DOHH2 (cell line): ENCODE data around the gene IL10.

Source experiments
- H3F3A ChIP-seq: fragments of 200-600 bp; sonication (generic), shearing (Covaris generic); 2 replicates; pipeline ENCODE4 v1.6.0; 2016; ENCODE audit warnings: antibody characterized with exemption, mild to moderate bottlenecking; ENCODE audit not compliant: control insufficient read depth, insufficient read depth
- H3K27ac ChIP-seq: fragments of 200-600 bp; sonication (generic); 2 replicates; pipeline ENCODE4 v1.5.1; 2014; ENCODE audit warnings: low read depth, mild to moderate bottlenecking, low read length, moderate library complexity
- H3K27me3 ChIP-seq: fragments of 200-600 bp; sonication (generic); 2 replicates; pipeline ENCODE4 v1.6.1; 2014; ENCODE audit warnings: mild to moderate bottlenecking, low read length, mixed read lengths; ENCODE audit not compliant: control insufficient read depth
- H3K36me3 ChIP-seq: fragments of 200-600 bp; sonication (generic); 2 replicates; pipeline ENCODE4 v1.6.1; 2014; ENCODE audit warnings: mild to moderate bottlenecking, low read length, moderate library complexity, mixed read lengths; ENCODE audit not compliant: control insufficient read depth
- H3K4me1 ChIP-seq: fragments of 200-600 bp; sonication (generic); 2 replicates; pipeline ENCODE4 v1.6.1; 2014; ENCODE audit warnings: mild to moderate bottlenecking, low read length, mixed read lengths; ENCODE audit not compliant: control insufficient read depth
- H3K4me2 ChIP-seq: fragments of 200-600 bp; sonication (generic); 2 replicates; pipeline ENCODE4 v1.6.0; 2014; ENCODE audit warnings: mild to moderate bottlenecking, low read length, moderate library complexity
- H3K4me3 ChIP-seq: fragments of 200-600 bp; sonication (generic); 2 replicates; pipeline ENCODE4 v1.5.1; 2014; ENCODE audit warnings: mild to moderate bottlenecking, low read length, mixed read lengths
- H3K79me2 ChIP-seq: fragments of 200-600 bp; sonication (generic); 2 replicates; pipeline ENCODE4 v1.6.1; 2014; ENCODE audit warnings: mild to moderate bottlenecking, low read length, mixed read lengths; ENCODE audit not compliant: control insufficient read depth
- H3K9me2 ChIP-seq: fragments of 200-600 bp; sonication (generic); replicated peaks from 2 replicates; pipeline ENCODE4 v1.6.1; 2014; ENCODE audit warnings: mild to moderate bottlenecking, low read length, mixed read lengths; ENCODE audit not compliant: control insufficient read depth
- H3K9me3 ChIP-seq: fragments of 200-600 bp; sonication (generic); 2 replicates; pipeline ENCODE4 v1.6.1; 2014; ENCODE audit warnings: antibody characterized with exemption, low read length, mixed read lengths; ENCODE audit not compliant: control insufficient read depth, insufficient read depth
- H4K20me1 ChIP-seq: fragments of 200-600 bp; sonication (generic); 2 replicates; pipeline ENCODE4 v1.6.0; 2014; ENCODE audit warnings: low read depth, mild to moderate bottlenecking, antibody characterized with exemption, low read length, moderate library complexity; ENCODE audit not compliant: control insufficient read depth, insufficient read depth
- EZH2phosphoT487 ChIP-seq: fragments of 200-600 bp; sonication (generic); IDR thresholded peaks from 2 replicates; pipeline ENCODE4 v1.6.1; 2017; ENCODE audit warnings: borderline replicate concordance, mild to moderate bottlenecking, antibody characterized with exemption, low read length, moderate library complexity, mixed read lengths
- TF ChIP-seq, protein P1 (sequence below): fragments of 200-600 bp; sonication (generic); IDR thresholded peaks from one replicate; pipeline ENCODE4 v1.5.1; 2014; ENCODE audit warnings: antibody characterized with exemption, mild to moderate bottlenecking, low read depth, low read length; ENCODE audit not compliant: poor library complexity, severe bottlenecking

IL10 gene

GRCh38 chr1:206792939-206793607 is 20.8 kb upstream of the IL10 start:
- H3K4me1 ChIP-seq, result no peaks in the 10 kb centered on the region
- H3K79me2 ChIP-seq, result no peaks in the 10 kb centered on the region
- H3K27me3 ChIP-seq, result peaks cover 72% of the 10 kb centered on the region
- H4K20me1 ChIP-seq, result no peaks in the 10 kb centered on the region
- no peaks in the 10 kb centered on the region for H3K36me3 ChIP-seq
- no peak overlapping the region for H3K27ac ChIP-seq
- no peak overlapping the region for H3K4me2 ChIP-seq
- TF ChIP-seq, protein P1, sequence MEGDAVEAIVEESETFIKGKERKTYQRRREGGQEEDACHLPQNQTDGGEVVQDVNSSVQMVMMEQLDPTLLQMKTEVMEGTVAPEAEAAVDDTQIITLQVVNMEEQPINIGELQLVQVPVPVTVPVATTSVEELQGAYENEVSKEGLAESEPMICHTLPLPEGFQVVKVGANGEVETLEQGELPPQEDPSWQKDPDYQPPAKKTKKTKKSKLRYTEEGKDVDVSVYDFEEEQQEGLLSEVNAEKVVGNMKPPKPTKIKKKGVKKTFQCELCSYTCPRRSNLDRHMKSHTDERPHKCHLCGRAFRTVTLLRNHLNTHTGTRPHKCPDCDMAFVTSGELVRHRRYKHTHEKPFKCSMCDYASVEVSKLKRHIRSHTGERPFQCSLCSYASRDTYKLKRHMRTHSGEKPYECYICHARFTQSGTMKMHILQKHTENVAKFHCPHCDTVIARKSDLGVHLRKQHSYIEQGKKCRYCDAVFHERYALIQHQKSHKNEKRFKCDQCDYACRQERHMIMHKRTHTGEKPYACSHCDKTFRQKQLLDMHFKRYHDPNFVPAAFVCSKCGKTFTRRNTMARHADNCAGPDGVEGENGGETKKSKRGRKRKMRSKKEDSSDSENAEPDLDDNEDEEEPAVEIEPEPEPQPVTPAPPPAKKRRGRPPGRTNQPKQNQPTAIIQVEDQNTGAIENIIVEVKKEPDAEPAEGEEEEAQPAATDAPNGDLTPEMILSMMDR, result no peak
- TF ChIP-seq EZH2phosphoT487, result no peak
- no peak overlapping the region for H3K4me3 ChIP-seq
- no peaks in the 10 kb centered on the region for H3F3A ChIP-seq
- H3K9me3 ChIP-seq, result no peaks in the 10 kb centered on the region
- no peaks in the 10 kb centered on the region for H3K9me2 ChIP-seq

GRCh38 chr1:206790502-206791250 is 18.4 kb upstream of the IL10 start:
- H3K27ac ChIP-seq, result no peak overlapping the region
- TF ChIP-seq EZH2phosphoT487, result no peak
- TF ChIP-seq, protein P1, result no peak
- no peaks in the 10 kb centered on the region for H3K9me3 ChIP-seq
- H4K20me1 ChIP-seq, result no peaks in the 10 kb centered on the region
- no peaks in the 10 kb centered on the region for H3F3A ChIP-seq
- no peaks in the 10 kb centered on the region for H3K79me2 ChIP-seq
- no peaks in the 10 kb centered on the region for H3K9me2 ChIP-seq
- H3K4me1 ChIP-seq, result no peaks in the 10 kb centered on the region
- no peak overlapping the region for H3K4me3 ChIP-seq
- peaks cover 91% of the 10 kb centered on the region for H3K27me3 ChIP-seq
- H3K36me3 ChIP-seq, result no peaks in the 10 kb centered on the region
- H3K4me2 ChIP-seq, result no peak overlapping the region

- Histone ChIP-seq H3K27me3 (peaks cover 91% of the 10 kb centered on the region), H4K20me1 (no peaks in the 10 kb centered on the region), H3K9me2 (no peaks in the 10 kb centered on the region), H3K79me2 (no peaks in the 10 kb centered on the region), H3F3A (no peaks in the 10 kb centered on the region), H3K27ac (no peak overlapping the region), H3K4me3 (no peak overlapping the region), H3K9me3 (no peaks in the 10 kb centered on the region), H3K4me2 (no peak overlapping the region), H3K4me1 (no peaks in the 10 kb centered on the region), H3K36me3 (no peaks in the 10 kb centered on the region)
- no peak for TF ChIP-seq EZH2phosphoT487
- TF ChIP-seq, protein P1, result no peak
These were observed 16.3 kb upstream of the IL10 start for GRCh38 chr1:206788487-206789050.
